Measurements from ENCODE around the gene PUS7.

- no peak for TF ChIP-seq CTCF (IDR thresholded peaks at IDR 0.05; ENCODE audit: low read depth, low read length)
- no peak for TF ChIP-seq POLR2A (IDR thresholded peaks at IDR 0.05; ENCODE audit: extremely low read depth, insufficient read length)
Measured at GRCh38 chr7:105450177-105450861, 71.8 kb downstream of the PUS7 start.

Measured in NB4 (cell line).